A549 (cell line): Measurements from ENCODE around the gene VWA5B1.

Source experiments
- POLR2AphosphoS2 ChIP-seq: conservative IDR thresholded peaks from 2 replicates; pipeline ENCODE4 v1.6.1; 2012; ENCODE audit warnings: low read length, improper control_type of control experiment, inconsistent platforms
- TF ChIP-seq, protein P1 (sequence below): fragments of >200 bp; sonication (Bioruptor Twin); formaldehyde crosslinking; IDR thresholded peaks from 3 replicates; pipeline ENCODE4 v1.5.1; 2016

DNA sequence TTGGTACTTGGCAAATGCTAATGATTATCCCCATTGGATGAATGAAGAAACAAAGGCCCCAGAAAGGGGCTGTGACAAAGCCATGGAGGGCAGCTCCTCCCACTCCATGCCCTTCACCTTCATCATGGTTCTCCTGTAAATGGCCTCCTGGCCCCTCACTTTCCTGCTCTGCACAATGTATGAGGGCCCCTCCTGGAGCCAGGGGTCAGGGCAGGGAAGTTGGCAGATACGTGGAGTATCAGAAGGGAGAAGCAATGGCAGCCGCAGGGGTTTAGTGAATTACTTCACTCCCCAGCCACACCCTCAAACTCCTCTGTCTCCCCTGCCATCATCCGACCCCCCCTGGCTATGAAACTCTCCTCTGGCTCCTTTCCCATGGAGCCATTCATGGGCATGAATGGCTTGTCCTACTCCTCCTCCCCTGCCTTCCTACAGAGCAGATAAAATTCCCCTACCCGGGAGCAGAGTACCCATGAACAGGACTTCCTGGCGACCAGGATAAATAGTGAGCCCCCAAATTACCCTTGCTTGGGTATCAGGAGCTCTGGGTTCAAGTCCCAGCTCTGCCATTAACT is 109.0 kb downstream of the VWA5B1 start:
- TF ChIP-seq, protein P1, sequence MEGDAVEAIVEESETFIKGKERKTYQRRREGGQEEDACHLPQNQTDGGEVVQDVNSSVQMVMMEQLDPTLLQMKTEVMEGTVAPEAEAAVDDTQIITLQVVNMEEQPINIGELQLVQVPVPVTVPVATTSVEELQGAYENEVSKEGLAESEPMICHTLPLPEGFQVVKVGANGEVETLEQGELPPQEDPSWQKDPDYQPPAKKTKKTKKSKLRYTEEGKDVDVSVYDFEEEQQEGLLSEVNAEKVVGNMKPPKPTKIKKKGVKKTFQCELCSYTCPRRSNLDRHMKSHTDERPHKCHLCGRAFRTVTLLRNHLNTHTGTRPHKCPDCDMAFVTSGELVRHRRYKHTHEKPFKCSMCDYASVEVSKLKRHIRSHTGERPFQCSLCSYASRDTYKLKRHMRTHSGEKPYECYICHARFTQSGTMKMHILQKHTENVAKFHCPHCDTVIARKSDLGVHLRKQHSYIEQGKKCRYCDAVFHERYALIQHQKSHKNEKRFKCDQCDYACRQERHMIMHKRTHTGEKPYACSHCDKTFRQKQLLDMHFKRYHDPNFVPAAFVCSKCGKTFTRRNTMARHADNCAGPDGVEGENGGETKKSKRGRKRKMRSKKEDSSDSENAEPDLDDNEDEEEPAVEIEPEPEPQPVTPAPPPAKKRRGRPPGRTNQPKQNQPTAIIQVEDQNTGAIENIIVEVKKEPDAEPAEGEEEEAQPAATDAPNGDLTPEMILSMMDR, result no peak
- no peak for TF ChIP-seq POLR2AphosphoS2
